Endothelial cell of umbilical vein (primary cell): Measurements from ENCODE around the gene GTPBP2. TPM values are rescaled to one million over a fixed set of nuclear protein-coding genes. Genes with fewer than 3 reads are reported as not detected.

ENCODE experiments used
- BruUV-seq: library from RNA; stranded (reverse); fragments of 400-500 nt; replicated peaks from 2 replicates; lab custom pipeline; 2021; lab: Mats Ljungman, UMichigan
- CTCF ChIA-PET: fragments of 300-600, 350-600 bp; sonication (Branson Sonifier 250); formaldehyde crosslinking; loops from one replicate; lab custom pipeline; 2021; ENCODE audit warnings: antibody characterized with exemption, inconsistent platforms; lab: Charles Lee
- POLR2A ChIA-PET: fragments of 300-600, 350-600 bp; sonication (Branson Sonifier 250); formaldehyde crosslinking; loops from one replicate; lab custom pipeline; 2021; ENCODE audit warnings: antibody characterized with exemption, inconsistent platforms; lab: Charles Lee
- DNase-seq: peaks from one replicate; pipeline ENCODE4 v3.0.0-alpha.2; 2011; ENCODE audit warnings: low read depth, low spot score
- FAIRE-seq: peaks from 2 replicates; lab custom pipeline; 2011; peaks lifted over from hg19 to GRCh38; lab: Jason Lieb, UNC
- H2AFZ ChIP-seq: 2 replicates; pipeline ENCODE4 v1.6.0; 2012; ENCODE audit warnings: low read depth, low read length, control low read depth, inconsistent platforms
- H3K27ac ChIP-seq: 2 replicates; pipeline ENCODE4 v1.5.1; 2011; ENCODE audit warnings: low read depth, mild to moderate bottlenecking, control low read depth, low read length, moderate library complexity; ENCODE audit not compliant: insufficient read depth
- H3K27me3 ChIP-seq, 2 experiments: 2 replicates each; pipeline versions ENCODE4 v1.6.0 to v1.6.1; 2011; ENCODE audit warnings: low read length in 2 of 2, mixed read lengths in 1 of 2; ENCODE audit not compliant: control insufficient read depth in 2 of 2, insufficient read depth in 2 of 2
- H3K36me3 ChIP-seq, 2 experiments: 2 replicates in 1 of 2; 3 replicates in 1 of 2; pipeline ENCODE4 v1.5.1; 2011; ENCODE audit warnings: low read length in 2 of 2, mild to moderate bottlenecking in 1 of 2, moderate library complexity in 1 of 2; ENCODE audit not compliant: control insufficient read depth in 2 of 2, insufficient read depth in 2 of 2; ENCODE audit errors: extremely low read depth in 1 of 2
- H3K4me1 ChIP-seq: 3 replicates; pipeline ENCODE4 v1.5.1; 2011; ENCODE audit warnings: mild to moderate bottlenecking, low read length; ENCODE audit not compliant: control insufficient read depth, insufficient read depth; ENCODE audit errors: extremely low read depth
- H3K4me2 ChIP-seq: 2 replicates; pipeline ENCODE4 v1.6.1; 2011; ENCODE audit warnings: low read length, control low read depth, mixed read lengths; ENCODE audit not compliant: insufficient read depth
- H3K4me3 ChIP-seq, 3 experiments: fragments of 200-600 bp in 1 of 3; sonication (generic), shearing (Covaris generic) in 1 of 3; replicated peaks in 1 of 3; 2 replicates each; pipeline ENCODE4 v1.5.1; 2011 to 2016; ENCODE audit warnings: control low read depth in 3 of 3, low read length in 3 of 3, mild to moderate bottlenecking in 2 of 3, inconsistent platforms in 1 of 3, low read depth in 1 of 3, moderate library complexity in 1 of 3; ENCODE audit not compliant: insufficient read depth in 1 of 3
- H3K79me2 ChIP-seq: 2 replicates; pipeline ENCODE4 v1.6.0; 2012; ENCODE audit warnings: low read length, inconsistent platforms; ENCODE audit not compliant: control insufficient read depth, insufficient read depth
- H3K9ac ChIP-seq: replicated peaks from 2 replicates; pipeline ENCODE3; 2011; ENCODE audit warnings: low read length, control low read depth; ENCODE audit not compliant: insufficient read depth; ENCODE audit errors: extremely low read depth
- H3K9me1 ChIP-seq: replicated peaks from 3 replicates; pipeline ENCODE4 v1.6.0; 2011; ENCODE audit warnings: mild to moderate bottlenecking, low read length; ENCODE audit not compliant: control insufficient read depth, insufficient read depth; ENCODE audit errors: extremely low read depth
- H3K9me3 ChIP-seq: replicated peaks from 2 replicates; pipeline ENCODE4 v1.5.1; 2012; ENCODE audit warnings: low read length, inconsistent platforms; ENCODE audit not compliant: control insufficient read depth, insufficient read depth
- H4K20me1 ChIP-seq: replicated peaks from 2 replicates; pipeline ENCODE3; 2011; ENCODE audit warnings: mild to moderate bottlenecking, low read length; ENCODE audit not compliant: control insufficient read depth, insufficient read depth; ENCODE audit errors: extremely low read depth
- EZH2 ChIP-seq: IDR thresholded peaks from 2 replicates; pipeline ENCODE4 v1.6.1; 2012; ENCODE audit warnings: borderline replicate concordance, low read depth, mild to moderate bottlenecking, moderate library complexity, low read length, inconsistent platforms; ENCODE audit not compliant: severe bottlenecking
- FOS ChIP-seq: IDR thresholded peaks from 2 replicates; pipeline ENCODE4 v1.6.1; 2011; ENCODE audit warnings: mild to moderate bottlenecking, low read length, moderate library complexity, borderline replicate concordance; ENCODE audit not compliant: insufficient read depth
- GATA2 ChIP-seq: IDR thresholded peaks from 2 replicates; pipeline ENCODE4 v1.7.0; 2011; ENCODE audit warnings: low read depth, mild to moderate bottlenecking, moderate library complexity, mixed read lengths, low read length; ENCODE audit not compliant: insufficient read length, insufficient read depth
- JUN ChIP-seq: IDR thresholded peaks from 2 replicates; pipeline ENCODE4 v1.6.1; 2011; ENCODE audit warnings: borderline replicate concordance, low read depth; ENCODE audit not compliant: insufficient read length, insufficient read depth
- MAX ChIP-seq: IDR thresholded peaks from 2 replicates; pipeline ENCODE4 v1.6.1; 2011; ENCODE audit not compliant: insufficient read depth, insufficient read length
- MYC ChIP-seq: IDR thresholded peaks from one replicate; pipeline ENCODE4 v1.6.1; 2011; ENCODE audit warnings: mild to moderate bottlenecking, low read depth, low read length
- POLR2A ChIP-seq: IDR thresholded peaks from 2 replicates; pipeline ENCODE4 v1.6.1; 2012; ENCODE audit warnings: low read depth, mild to moderate bottlenecking, control low read depth, low read length
- POLR2AphosphoS5 ChIP-seq: IDR thresholded peaks from 2 replicates; pipeline ENCODE4 v1.6.1; 2012; ENCODE audit warnings: low read depth, mild to moderate bottlenecking, control low read depth, low read length, moderate library complexity; ENCODE audit not compliant: insufficient read depth
- dilution Hi-C: fragments of 300-500 bp; cut with MboI; formaldehyde crosslinking; loops from one replicate; pipeline ENCODE4 v1.15.0; 2019; ENCODE audit warnings: low sequenced_read_pairs; ENCODE audit not compliant: extremely low pct_ligation_motif_present
- intact Hi-C: fragments of 100-400 bp; cut with micrococcal nuclease; formaldehyde crosslinking; loops from one replicate; pipeline ENCODE4 v1.10.0; 2022
- polyA plus RNA-seq, 4 experiments: library from polyadenylated mRNA; depleted of rRNA in 3 of 4; stranded (reverse) in 3 of 4; unstranded in 1 of 4; fragments of >200 nt; gene quantifications; 2 replicates each; pipeline versions ENCODE4 v1.2.1 to v1.2.3, GENCODE V29; 2011 to 2012; ENCODE audit warnings: missing spikeins in 1 of 4
- total RNA-seq: library from RNA; stranded (reverse); gene quantifications from 2 replicates; pipeline ENCODE4 v1.2.3, GENCODE V29; 2021
- TF ChIP-seq, protein P1 (sequence below), 2 donors: IDR thresholded peaks; 1 replicate in 1 of 2; 2 replicates in 1 of 2; pipeline ENCODE4 v1.5.1; 2011; ENCODE audit warnings: low read length in 2 of 2, mild to moderate bottlenecking in 2 of 2, moderate library complexity in 2 of 2, control low read depth in 1 of 2, inconsistent platforms in 1 of 2, low read depth in 1 of 2; ENCODE audit not compliant: insufficient read depth in 1 of 2; ENCODE audit errors: extremely low read depth in 1 of 2

Gene GTPBP2
- total and polyA plus RNA-seq, 2 donors (not counting 3 experiments of a cell fraction or from before 2014, with no cell fraction given) = 87.1 to 112 TPM

DNA sequence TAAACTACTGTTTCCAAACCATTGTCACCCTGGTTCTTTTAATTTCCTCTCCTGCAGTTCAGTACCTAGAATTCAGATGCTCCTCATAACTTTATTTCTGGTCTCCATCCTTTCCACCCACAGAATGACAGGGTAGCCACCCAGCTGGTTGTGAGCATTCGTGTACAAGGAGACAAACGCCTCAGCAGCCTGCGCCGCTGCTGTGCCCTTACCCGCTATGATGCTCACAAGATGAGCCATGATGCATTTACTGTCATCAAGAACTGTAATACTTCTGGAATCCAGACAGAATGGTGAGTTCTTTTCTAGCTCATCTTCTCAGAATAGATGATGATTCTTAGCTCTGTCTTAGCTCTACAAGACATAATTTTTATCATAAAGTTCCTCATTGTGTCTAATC is 18.6 kb downstream of the GTPBP2 start:
- CTCF ChIA-PET = interaction anchor here (1.0 to 1.5 kb wide), 3 partner anchors 9 to 468 kb away, joined by 4 to 6 read pairs (median 6); no protein-coding TSS in a partner anchor

GRCh38 chr6:43609402-43609801 is 19.7 kb downstream of the GTPBP2 start:
- Histone ChIP-seq H3K9ac (no peak overlapping the region), H3K4me2 (no peak overlapping the region), H3K27ac (no peak overlapping the region), H3K79me2 (no peaks in the 10 kb centered on the region), H2AFZ (no peak overlapping the region), H3K36me3 (peaks cover 12 to 18% of the 10 kb centered on the region in 2 experiments), H3K27me3 (no peaks in the 10 kb centered on the region), H4K20me1 (no peaks in the 10 kb centered on the region), H3K9me3 (no peaks in the 10 kb centered on the region), H3K4me3 (no peak overlapping the region), H3K9me1 (no peaks in the 10 kb centered on the region), H3K4me1 (peaks cover 1% of the 10 kb centered on the region)
- DNase-seq (no peak), FAIRE-seq (no peak)
- no TSS peak for BruUV-seq
- POLR2A ChIA-PET = no interaction called here
- CTCF ChIA-PET = interaction anchor here (1.6 to 3.8 kb wide), 2 partner anchors 12 to 469 kb away, joined by 13 to 31 read pairs; no protein-coding TSS in a partner anchor
- dilution Hi-C loops (no loop called here), intact Hi-C loops (loop anchor here (5.0 kb wide), 1 partner anchor 163 kb away; the partner anchor contains the start of gene VEGFA)
- TF ChIP-seq POLR2A (no peak), MAX (no peak), FOS (no peak), POLR2AphosphoS5 (no peak), MYC (no peak), GATA2 (no peak), EZH2 (no peak), JUN (no peak)
- TF ChIP-seq, protein P1, sequence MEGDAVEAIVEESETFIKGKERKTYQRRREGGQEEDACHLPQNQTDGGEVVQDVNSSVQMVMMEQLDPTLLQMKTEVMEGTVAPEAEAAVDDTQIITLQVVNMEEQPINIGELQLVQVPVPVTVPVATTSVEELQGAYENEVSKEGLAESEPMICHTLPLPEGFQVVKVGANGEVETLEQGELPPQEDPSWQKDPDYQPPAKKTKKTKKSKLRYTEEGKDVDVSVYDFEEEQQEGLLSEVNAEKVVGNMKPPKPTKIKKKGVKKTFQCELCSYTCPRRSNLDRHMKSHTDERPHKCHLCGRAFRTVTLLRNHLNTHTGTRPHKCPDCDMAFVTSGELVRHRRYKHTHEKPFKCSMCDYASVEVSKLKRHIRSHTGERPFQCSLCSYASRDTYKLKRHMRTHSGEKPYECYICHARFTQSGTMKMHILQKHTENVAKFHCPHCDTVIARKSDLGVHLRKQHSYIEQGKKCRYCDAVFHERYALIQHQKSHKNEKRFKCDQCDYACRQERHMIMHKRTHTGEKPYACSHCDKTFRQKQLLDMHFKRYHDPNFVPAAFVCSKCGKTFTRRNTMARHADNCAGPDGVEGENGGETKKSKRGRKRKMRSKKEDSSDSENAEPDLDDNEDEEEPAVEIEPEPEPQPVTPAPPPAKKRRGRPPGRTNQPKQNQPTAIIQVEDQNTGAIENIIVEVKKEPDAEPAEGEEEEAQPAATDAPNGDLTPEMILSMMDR (IDR thresholded peaks at IDR 0.05; ENCODE audit: extremely low read depth in 1 of 2, insufficient read depth in 1 of 2, low read depth in 1 of 2, low read length in 2 of 2) = no peak

More for the DNA sequence above, 18.6 kb downstream of the GTPBP2 start:
- no peaks in the 10 kb centered on the region for H3K9me3 ChIP-seq
- TF ChIP-seq MAX = no peak
- no TSS peak for BruUV-seq
- no peak overlapping the region for H3K9ac ChIP-seq
- H3K27ac ChIP-seq = no peak overlapping the region
- no peaks in the 10 kb centered on the region for H4K20me1 ChIP-seq
- H3K9me1 ChIP-seq = no peaks in the 10 kb centered on the region
- FAIRE-seq (no peak), DNase-seq (no peak)
- H3K36me3 ChIP-seq = peaks cover 12 to 16% of the 10 kb centered on the region in 2 experiments
- intact Hi-C loops = no loop called here
- POLR2A ChIA-PET = interaction anchor here (0.6 to 0.7 kb wide), 3 partner anchors 10 to 32 kb away, joined by 3 to 4 read pairs (median 4); partner anchors contain the start of gene GTPBP2
- H3K79me2 ChIP-seq = no peaks in the 10 kb centered on the region
- no peaks in the 10 kb centered on the region for H3K4me1 ChIP-seq
- H3K27me3 ChIP-seq = no peaks in the 10 kb centered on the region
- H3K4me3 ChIP-seq = no peak overlapping the region
- dilution Hi-C loops = no loop called here
- no peak overlapping the region for H3K4me2 ChIP-seq
- no peak overlapping the region for H2AFZ ChIP-seq
